Testis (tissue), 3 donors: ENCODE results near the gene RBBP6. TPM values are rescaled to one million over a fixed set of nuclear protein-coding genes. Genes with fewer than 3 reads are reported as not detected.

ENCODE experiments used
- DNase-seq: peaks from one replicate; pipeline ENCODE4 v3.0.0-alpha.2; 2019
- H3K27ac ChIP-seq, 2 donors: fragments of 200-600 bp; sonication (generic); one replicate each; pipeline ENCODE4 v1.5.1; 2019
- H3K27me3 ChIP-seq: fragments of 200-600 bp; sonication (generic); one replicate; pipeline ENCODE4 v1.5.1; 2019
- H3K36me3 ChIP-seq: fragments of 200-600 bp; sonication (generic); one replicate; pipeline ENCODE4 v1.5.1; 2017; ENCODE audit warnings: low read depth; ENCODE audit errors: missing control alignments
- H3K4me1 ChIP-seq: fragments of 200-600 bp; sonication (generic); one replicate; pipeline ENCODE4 v1.5.1; 2019
- H3K4me3 ChIP-seq, 2 donors: fragments of 200-600 bp; sonication (generic); one replicate each; pipeline ENCODE4 v1.5.1; 2017 to 2019
- H3K9me3 ChIP-seq: fragments of 200-600 bp; sonication (generic); one replicate; pipeline ENCODE4 v1.5.1; 2017
- POLR2A ChIP-seq: fragments of 450-650 bp; IDR thresholded peaks from one replicate; pipeline ENCODE4 v1.6.1; 2017; ENCODE audit warnings: antibody characterized with exemption, mild to moderate bottlenecking, moderate library complexity
- WGBS, 2 donors: methylation state at CpG; one replicate each; pipeline ENCODE4 v1.1.5; 2018; 5-methylcytosine and 5-hydroxymethylcytosine counted together
- intact Hi-C: fragments of 100-400 bp; cut with DNase I; formaldehyde crosslinking; loops from one replicate; pipeline ENCODE4 v1.15.1; 2023; ENCODE audit warnings: low total_unique reads
- polyA plus RNA-seq: library from polyadenylated mRNA; stranded (reverse); fragments of 350-450 nt; fragmentation: Illumina TruSeq; extraction: RNeasy Lipid Tissue Mini Kit (QIAGEN cat#74804); gene quantifications from one replicate; pipeline ENCODE4 v1.2.3, GENCODE V29; 2014; ENCODE audit warnings: low read depth, low replicate concordance; ENCODE audit not compliant: insufficient read depth
- total RNA-seq, 2 donors: library from RNA; depleted of rRNA; stranded (reverse); fragments of >200 nt; gene quantifications; one replicate each; pipeline ENCODE4 v1.2.3, GENCODE V29; 2016
- TF ChIP-seq, protein P1 (sequence below), 3 experiments: fragments of 450-650 bp in 2 of 3; fragments of 200-600 bp in 1 of 3; sonication (generic) in 1 of 3; IDR thresholded peaks; one replicate each; pipeline ENCODE4 v1.5.1; 2016 to 2019; ENCODE audit warnings: antibody characterized with exemption in 3 of 3, mild to moderate bottlenecking in 2 of 3, moderate library complexity in 1 of 3

RBBP6 gene
- total and polyA plus RNA-seq, 3 donors from 2014 or later, result 43.3 to 126 (median 112) TPM

DNA sequence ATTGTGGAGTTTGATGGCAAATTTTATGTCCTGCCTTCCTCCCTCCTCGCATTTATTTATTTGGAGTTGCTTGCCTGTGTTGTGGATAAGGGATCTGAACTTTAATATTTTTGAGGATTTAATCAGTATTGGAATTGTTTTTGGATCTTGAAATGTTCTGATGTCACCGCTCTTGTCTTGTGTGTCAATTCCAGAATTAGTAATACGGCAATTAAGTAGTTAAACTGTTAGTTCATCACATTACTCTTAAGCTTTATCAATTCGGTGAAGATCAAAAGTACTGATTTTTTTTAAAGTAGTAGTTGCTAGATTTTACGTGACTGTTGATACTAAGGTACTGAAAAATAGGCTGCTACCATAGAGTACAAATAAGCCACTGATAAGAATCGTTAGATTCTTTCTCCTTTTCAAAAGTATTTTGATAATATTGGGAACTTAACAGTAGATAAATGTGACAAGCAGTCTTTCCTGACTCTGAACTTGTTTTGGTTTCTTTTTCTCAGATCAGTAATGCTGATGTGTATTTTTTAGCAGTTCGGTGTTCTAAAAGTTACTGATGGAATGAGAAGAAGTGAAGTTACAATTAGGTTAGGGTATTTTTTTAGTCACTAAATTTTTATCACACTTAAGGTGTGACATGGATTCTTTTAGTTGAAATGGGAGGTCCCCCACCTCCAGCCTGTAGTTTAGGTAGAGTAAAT, 2.0 kb downstream of the RBBP6 start:
- WGBS, 2 donors, result 1% methylated on average over 7 of the region's 7 CpGs
- DNase-seq, result no peak
- intact Hi-C loops, result no loop called here
- H3K9me3 ChIP-seq, result no peaks in the 10 kb centered on the region
- no peaks in the 10 kb centered on the region for H3K27me3 ChIP-seq
- no peaks in the 10 kb centered on the region for H3K36me3 ChIP-seq
- peak overlapping the region; percentile 100 for H3K27ac ChIP-seq
- H3K4me3 ChIP-seq, result peak overlapping the region; percentile 92 to 96
- TF ChIP-seq, protein P1, sequence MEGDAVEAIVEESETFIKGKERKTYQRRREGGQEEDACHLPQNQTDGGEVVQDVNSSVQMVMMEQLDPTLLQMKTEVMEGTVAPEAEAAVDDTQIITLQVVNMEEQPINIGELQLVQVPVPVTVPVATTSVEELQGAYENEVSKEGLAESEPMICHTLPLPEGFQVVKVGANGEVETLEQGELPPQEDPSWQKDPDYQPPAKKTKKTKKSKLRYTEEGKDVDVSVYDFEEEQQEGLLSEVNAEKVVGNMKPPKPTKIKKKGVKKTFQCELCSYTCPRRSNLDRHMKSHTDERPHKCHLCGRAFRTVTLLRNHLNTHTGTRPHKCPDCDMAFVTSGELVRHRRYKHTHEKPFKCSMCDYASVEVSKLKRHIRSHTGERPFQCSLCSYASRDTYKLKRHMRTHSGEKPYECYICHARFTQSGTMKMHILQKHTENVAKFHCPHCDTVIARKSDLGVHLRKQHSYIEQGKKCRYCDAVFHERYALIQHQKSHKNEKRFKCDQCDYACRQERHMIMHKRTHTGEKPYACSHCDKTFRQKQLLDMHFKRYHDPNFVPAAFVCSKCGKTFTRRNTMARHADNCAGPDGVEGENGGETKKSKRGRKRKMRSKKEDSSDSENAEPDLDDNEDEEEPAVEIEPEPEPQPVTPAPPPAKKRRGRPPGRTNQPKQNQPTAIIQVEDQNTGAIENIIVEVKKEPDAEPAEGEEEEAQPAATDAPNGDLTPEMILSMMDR (IDR thresholded peaks at IDR 0.05), result no peak
- TF ChIP-seq POLR2A, result no peak
- H3K4me1 ChIP-seq, result peaks cover 39% of the 10 kb centered on the region

DNA sequence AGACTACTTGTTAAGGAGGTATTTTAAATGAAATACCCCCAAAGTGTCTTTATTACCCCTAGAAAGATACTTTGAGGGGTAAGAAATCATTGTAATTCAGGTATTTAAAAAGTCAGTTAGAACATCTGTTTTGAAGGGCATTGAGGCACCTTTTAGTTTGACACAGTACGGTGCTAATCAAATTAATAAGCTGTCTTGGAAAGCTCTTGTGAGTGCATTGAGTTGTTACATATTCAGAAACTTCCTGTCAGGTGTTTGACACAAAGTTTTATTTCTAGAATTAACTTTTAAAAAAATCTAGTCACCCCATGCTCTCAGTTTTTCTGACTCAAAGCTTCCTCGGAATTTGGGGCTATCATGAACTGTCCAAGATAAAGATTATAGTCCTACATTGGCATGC, 4.6 kb downstream of the RBBP6 start:
- intact Hi-C loops, result no loop called here
- peaks cover 39% of the 10 kb centered on the region for H3K4me1 ChIP-seq
- H3K27ac ChIP-seq, result peak overlapping the region in 1 of 2 donors; percentile 18

DNA sequence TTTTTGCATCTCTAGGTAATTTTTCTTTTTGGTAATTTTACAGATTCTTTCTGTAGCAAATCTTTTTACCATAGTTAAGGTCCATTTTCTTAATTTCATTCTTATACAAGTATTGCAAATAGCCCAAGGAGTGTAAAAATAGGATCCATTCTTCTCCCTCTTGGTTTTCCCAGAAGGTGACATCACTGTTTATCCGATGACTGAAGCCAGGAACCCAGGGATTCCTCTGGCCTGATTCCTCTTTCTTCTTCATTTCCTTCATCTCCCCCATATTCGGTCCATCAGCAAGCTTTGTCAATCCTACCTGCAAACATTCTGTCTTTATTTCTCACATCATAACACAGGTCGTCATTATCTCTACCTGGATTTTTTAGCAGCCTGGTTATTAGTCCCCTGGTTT, 5.3 kb downstream of the RBBP6 start:
- no peaks in the 10 kb centered on the region for H3K27me3 ChIP-seq
- H3K27ac ChIP-seq, result no peak overlapping the region
- TF ChIP-seq POLR2A, result no peak
- TF ChIP-seq, protein P1 (IDR thresholded peaks at IDR 0.05), result no peak
- no peaks in the 10 kb centered on the region for H3K36me3 ChIP-seq
- H3K4me3 ChIP-seq, result no peak overlapping the region
- intact Hi-C loops, result no loop called here
- H3K4me1 ChIP-seq, result peaks cover 39% of the 10 kb centered on the region
- no peak for DNase-seq
- H3K9me3 ChIP-seq, result no peaks in the 10 kb centered on the region
- 51 to 69% methylated on average over 3 of the region's 3 CpGs for WGBS, 2 donors

More for the DNA sequence above, 4.6 kb downstream of the RBBP6 start:
- no peak for DNase-seq
- WGBS, 2 donors, result 21 to 32% methylated on average over 2 of the region's 2 CpGs
- Histone ChIP-seq H3K27me3 (no peaks in the 10 kb centered on the region), H3K4me3 (no peak overlapping the region), H3K9me3 (no peaks in the 10 kb centered on the region), H3K36me3 (no peaks in the 10 kb centered on the region)
- no peak for TF ChIP-seq POLR2A
- TF ChIP-seq, protein P1 (IDR thresholded peaks at IDR 0.05), result no peak

DNA sequence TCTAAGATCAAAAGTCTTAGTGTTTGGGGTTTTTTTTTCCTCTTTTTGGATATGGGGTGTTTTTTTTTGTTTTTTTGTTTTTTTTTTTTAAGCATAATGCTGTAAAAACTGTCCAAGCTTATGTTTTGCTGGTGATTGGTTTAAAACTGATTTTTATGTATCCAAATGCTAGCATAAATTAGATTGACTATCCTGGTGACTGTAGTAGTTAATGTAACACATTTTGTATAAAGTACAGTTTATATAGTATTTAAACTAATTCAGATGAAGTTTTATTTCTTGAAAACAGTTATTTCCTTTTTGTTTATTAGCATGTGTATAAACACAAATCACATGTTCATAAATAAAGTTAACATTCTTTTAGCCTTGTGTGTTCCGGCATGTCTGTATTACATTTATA, 10.9 kb downstream of the RBBP6 start:
- intact Hi-C loops, result no loop called here
- Histone ChIP-seq H3K36me3 (no peaks in the 10 kb centered on the region), H3K9me3 (no peaks in the 10 kb centered on the region), H3K27me3 (no peaks in the 10 kb centered on the region), H3K4me1 (peaks cover 6% of the 10 kb centered on the region), H3K27ac (no peak overlapping the region), H3K4me3 (no peak overlapping the region)
- WGBS, 2 donors, result 92% methylated on average over 1 of the region's 1 CpG
- TF ChIP-seq, protein P1 (IDR thresholded peaks at IDR 0.05), result no peak
- no peak for TF ChIP-seq POLR2A
- no peak for DNase-seq

DNA sequence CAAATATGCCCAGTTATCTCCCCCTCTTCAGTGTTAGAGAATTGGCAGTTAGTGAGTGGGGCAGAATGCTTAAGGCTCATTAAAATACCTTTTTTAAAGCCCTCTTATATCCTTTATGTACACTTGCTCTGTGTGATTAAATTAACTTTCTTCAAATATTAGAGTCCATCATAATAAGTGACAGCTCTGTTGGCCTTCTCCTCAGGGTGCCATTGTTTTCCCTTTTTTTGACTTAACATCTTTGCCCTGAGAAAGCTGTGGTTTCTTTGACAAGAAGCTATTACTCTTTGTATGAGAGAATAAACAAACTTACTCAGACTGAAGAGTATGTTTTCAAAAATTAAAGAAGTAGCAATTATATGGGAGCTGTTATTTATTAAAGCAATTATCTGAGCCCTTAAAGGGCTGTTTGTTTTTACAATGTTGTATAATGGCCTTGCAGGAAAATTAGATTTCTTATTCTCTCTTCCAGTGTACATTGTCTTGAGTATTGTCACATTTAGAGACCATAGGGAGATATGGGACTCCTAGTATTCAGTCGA, 13.4 kb downstream of the RBBP6 start:
- intact Hi-C loops, result no loop called here
- Histone ChIP-seq H3K4me3 (no peak overlapping the region), H3K36me3 (no peaks in the 10 kb centered on the region), H3K9me3 (no peaks in the 10 kb centered on the region), H3K27ac (no peak overlapping the region), H3K4me1 (no peaks in the 10 kb centered on the region), H3K27me3 (no peaks in the 10 kb centered on the region)
- WGBS, 2 donors, result 50 to 79% methylated on average over 1 of the region's 1 CpG
- no peak for DNase-seq
- TF ChIP-seq POLR2A, result no peak
- TF ChIP-seq, protein P1 (IDR thresholded peaks at IDR 0.05), result no peak
